Measurements from ENCODE around the gene HDAC4. TPM values are rescaled to one million over a fixed set of nuclear protein-coding genes. Genes with fewer than 3 reads are reported as not detected.

Gene HDAC4
- total RNA-seq, 1 experiment from 2014 or later: 61.5 TPM

DNA sequence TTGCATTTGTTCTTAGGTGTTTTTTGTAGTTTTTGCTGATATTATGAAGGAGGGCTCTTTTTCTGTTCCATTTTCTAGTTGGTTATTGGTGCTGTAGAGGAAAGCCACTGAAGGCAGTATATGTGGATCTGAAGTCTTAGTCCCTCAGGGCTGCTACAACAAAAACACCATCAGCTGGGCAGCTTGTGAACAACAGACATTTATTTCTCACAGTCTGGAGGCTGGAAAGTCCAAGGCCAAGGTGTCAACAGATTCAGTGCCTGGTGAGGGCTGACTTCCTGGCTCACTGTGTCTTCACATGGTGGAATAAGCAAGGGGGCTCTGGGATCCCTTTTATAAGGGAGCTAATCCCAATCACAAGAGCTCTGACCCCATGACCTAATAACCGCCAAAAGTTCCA, 31.4 kb upstream of the HDAC4 start:
- Histone ChIP-seq H3K4me1 (replicated peaks; ENCODE audit: insufficient read depth) (no peaks in the 10 kb centered on the region), H3K9me2 (ENCODE audit: insufficient read depth) (no peaks in the 10 kb centered on the region), H3K4me3 (no peak overlapping the region), H3K4me2 (no peak overlapping the region), H3K36me3 (ENCODE audit: low read depth) (no peaks in the 10 kb centered on the region), H2AFZ (no peak overlapping the region), H3K9me3 (ENCODE audit: insufficient read depth, low read depth) (peaks cover 5% of the 10 kb centered on the region; the same call in 1 of the 2 replicates), H3K27ac (no peak overlapping the region), H3K79me2 (ENCODE audit: low read depth) (no peaks in the 10 kb centered on the region), H3F3A (ENCODE audit: insufficient read depth, low read depth) (no peaks in the 10 kb centered on the region), H3K27me3 (ENCODE audit: insufficient read depth, low read depth) (peaks cover 96% of the 10 kb centered on the region), H4K20me1 (ENCODE audit: insufficient read depth) (no peaks in the 10 kb centered on the region)
- no peak for DNase-seq
- TF ChIP-seq EZH2 (IDR thresholded peaks at IDR 0.05; ENCODE audit: low read depth): no peak
- TF ChIP-seq, protein P1, sequence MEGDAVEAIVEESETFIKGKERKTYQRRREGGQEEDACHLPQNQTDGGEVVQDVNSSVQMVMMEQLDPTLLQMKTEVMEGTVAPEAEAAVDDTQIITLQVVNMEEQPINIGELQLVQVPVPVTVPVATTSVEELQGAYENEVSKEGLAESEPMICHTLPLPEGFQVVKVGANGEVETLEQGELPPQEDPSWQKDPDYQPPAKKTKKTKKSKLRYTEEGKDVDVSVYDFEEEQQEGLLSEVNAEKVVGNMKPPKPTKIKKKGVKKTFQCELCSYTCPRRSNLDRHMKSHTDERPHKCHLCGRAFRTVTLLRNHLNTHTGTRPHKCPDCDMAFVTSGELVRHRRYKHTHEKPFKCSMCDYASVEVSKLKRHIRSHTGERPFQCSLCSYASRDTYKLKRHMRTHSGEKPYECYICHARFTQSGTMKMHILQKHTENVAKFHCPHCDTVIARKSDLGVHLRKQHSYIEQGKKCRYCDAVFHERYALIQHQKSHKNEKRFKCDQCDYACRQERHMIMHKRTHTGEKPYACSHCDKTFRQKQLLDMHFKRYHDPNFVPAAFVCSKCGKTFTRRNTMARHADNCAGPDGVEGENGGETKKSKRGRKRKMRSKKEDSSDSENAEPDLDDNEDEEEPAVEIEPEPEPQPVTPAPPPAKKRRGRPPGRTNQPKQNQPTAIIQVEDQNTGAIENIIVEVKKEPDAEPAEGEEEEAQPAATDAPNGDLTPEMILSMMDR (conservative IDR thresholded peaks at IDR 0.05): no peak
- POLR2A ChIA-PET (ENCODE audit: unreplicated experiment): no interaction called here
- intact Hi-C loops (cut with micrococcal nuclease; ENCODE audit: unreplicated experiment): no loop called here
- CTCF ChIA-PET: no interaction called here
- no TSS peak for BruUV-seq (replicated peaks)

- Histone ChIP-seq H3K9me3 (ENCODE audit: insufficient read depth, low read depth) (peaks cover 5% of the 10 kb centered on the region; the same call in 1 of the 2 replicates), H3K27me3 (ENCODE audit: insufficient read depth, low read depth) (peaks cover 95% of the 10 kb centered on the region), H3K4me3 (no peak overlapping the region), H3K79me2 (ENCODE audit: low read depth) (no peaks in the 10 kb centered on the region), H4K20me1 (ENCODE audit: insufficient read depth) (no peaks in the 10 kb centered on the region), H2AFZ (no peak overlapping the region), H3K4me2 (no peak overlapping the region), H3K4me1 (replicated peaks; ENCODE audit: insufficient read depth) (no peaks in the 10 kb centered on the region), H3K36me3 (ENCODE audit: low read depth) (no peaks in the 10 kb centered on the region), H3F3A (ENCODE audit: insufficient read depth, low read depth) (no peaks in the 10 kb centered on the region), H3K27ac (no peak overlapping the region), H3K9me2 (ENCODE audit: insufficient read depth) (no peaks in the 10 kb centered on the region)
- ChIA-PET POLR2A (ENCODE audit: unreplicated experiment) (interaction anchor here (0.8 kb wide), 1 partner anchor 71 kb away, joined by 4 read pairs; no protein-coding TSS in a partner anchor), CTCF (no interaction called here)
- no peak for DNase-seq
- TF ChIP-seq EZH2 (IDR thresholded peaks at IDR 0.05; ENCODE audit: low read depth): no peak
- TF ChIP-seq, protein P1 (conservative IDR thresholded peaks at IDR 0.05): no peak
- no TSS peak for BruUV-seq (replicated peaks)
- intact Hi-C loops (cut with micrococcal nuclease; ENCODE audit: unreplicated experiment): no loop called here
Observed at GRCh38 chr2:239431536-239431935, 30.7 kb upstream of the HDAC4 start.

DNA sequence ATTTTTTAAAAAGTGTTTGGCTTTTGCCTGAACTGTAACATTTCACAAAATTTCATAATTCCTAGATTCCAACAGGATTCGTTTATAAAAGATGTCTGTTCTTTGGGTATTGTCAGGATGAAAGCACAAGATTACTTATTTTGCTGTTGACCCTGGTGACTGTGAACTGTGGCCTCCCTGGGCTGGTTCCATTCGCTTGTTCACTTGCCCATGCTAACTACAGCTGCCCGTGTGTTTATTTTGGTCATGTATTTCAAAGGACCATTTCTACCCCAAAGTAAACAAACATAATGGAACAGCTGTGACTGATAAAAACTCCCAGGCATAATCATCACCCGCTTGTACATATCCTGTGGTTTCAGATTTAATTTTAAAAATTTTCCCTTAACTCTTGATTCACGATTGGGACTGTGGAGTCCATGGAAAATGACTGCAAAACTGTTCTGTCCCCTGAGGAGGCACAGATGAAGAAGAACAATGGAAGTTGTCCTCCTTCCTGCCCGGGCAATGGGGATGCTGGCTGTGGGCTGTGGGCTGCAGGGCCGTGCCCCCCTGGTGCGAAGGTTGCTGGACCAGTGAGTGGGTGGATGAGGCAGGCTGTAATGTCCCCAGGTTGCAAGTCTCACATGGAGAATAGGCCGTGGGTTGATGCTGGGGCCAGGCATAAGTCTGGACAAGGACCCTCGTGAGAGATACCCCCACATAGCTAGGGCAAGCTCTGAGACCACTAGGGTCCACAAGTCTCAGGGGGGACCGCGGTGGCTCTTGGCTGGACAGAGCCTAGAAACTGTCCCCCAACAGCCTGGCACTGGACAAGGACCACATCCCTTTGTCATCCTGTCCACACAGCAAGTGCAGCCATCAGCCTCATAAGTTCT, 28.9 kb upstream of the HDAC4 start:
- POLR2A ChIA-PET (ENCODE audit: unreplicated experiment): no interaction called here
- no peak overlapping the region for H3K4me3 ChIP-seq
- no peak for DNase-seq
- H4K20me1 ChIP-seq (ENCODE audit: insufficient read depth): no peaks in the 10 kb centered on the region
- H3K9me3 ChIP-seq (ENCODE audit: insufficient read depth, low read depth): peaks cover 5% of the 10 kb centered on the region; the same call in 1 of the 2 replicates
- H3K36me3 ChIP-seq (ENCODE audit: low read depth): no peaks in the 10 kb centered on the region
- peaks cover 97% of the 10 kb centered on the region for H3K27me3 ChIP-seq (ENCODE audit: insufficient read depth, low read depth)
- BruUV-seq (replicated peaks): no TSS peak
- H2AFZ ChIP-seq: no peak overlapping the region
- H3K27ac ChIP-seq: no peak overlapping the region
- H3K79me2 ChIP-seq (ENCODE audit: low read depth): no peaks in the 10 kb centered on the region
- H3F3A ChIP-seq (ENCODE audit: insufficient read depth, low read depth): no peaks in the 10 kb centered on the region
- CTCF ChIA-PET: no interaction called here
- no peaks in the 10 kb centered on the region for H3K4me1 ChIP-seq (replicated peaks; ENCODE audit: insufficient read depth)
- no peak overlapping the region for H3K4me2 ChIP-seq
- no peaks in the 10 kb centered on the region for H3K9me2 ChIP-seq (ENCODE audit: insufficient read depth)
- no peak for TF ChIP-seq EZH2 (IDR thresholded peaks at IDR 0.05; ENCODE audit: low read depth)
- TF ChIP-seq, protein P1 (conservative IDR thresholded peaks at IDR 0.05): no peak
- intact Hi-C loops (cut with micrococcal nuclease; ENCODE audit: unreplicated experiment): no loop called here
